Brain microvascular endothelial cell (primary cell): ENCODE measurements around the gene ATP13A3.

Experiments
- DNase-seq: peaks from one replicate; pipeline ENCODE4 v3.0.0-alpha.2; 2020
- H3K27ac ChIP-seq: fragments of 250-450 bp; sonication (Bioruptor Pico); 2 replicates; pipeline ENCODE4 v1.5.1; 2020; ENCODE audit warnings: mild to moderate bottlenecking, moderate library complexity
- H3K27me3 ChIP-seq: fragments of 250-450 bp; sonication (Bioruptor Pico); replicated peaks from 2 replicates; pipeline ENCODE4 v1.5.1; 2020; ENCODE audit warnings: mild to moderate bottlenecking
- H3K36me3 ChIP-seq: fragments of 250-450 bp; sonication (Bioruptor Pico); replicated peaks from 2 replicates; pipeline ENCODE4 v1.5.1; 2020; ENCODE audit warnings: mild to moderate bottlenecking
- H3K4me3 ChIP-seq: 2 replicates; pipeline ENCODE4 v1.5.1; 2011; ENCODE audit warnings: low read depth, mild to moderate bottlenecking, control low read depth, low read length, moderate library complexity
- CTCF ChIP-seq: IDR thresholded peaks from 2 replicates; pipeline ENCODE4 v1.5.1; 2011; ENCODE audit warnings: low read depth, mild to moderate bottlenecking, moderate library complexity, low read length, control low read depth, inconsistent platforms; ENCODE audit errors: missing control alignments
- in situ Hi-C: cut with HindIII; loops from 2 replicates; pipeline ENCODE4 v1.10.0; 2017; ENCODE audit warnings: low sequenced_read_pairs, low pct_ligation_motif_present

ATP13A3 gene

DNA sequence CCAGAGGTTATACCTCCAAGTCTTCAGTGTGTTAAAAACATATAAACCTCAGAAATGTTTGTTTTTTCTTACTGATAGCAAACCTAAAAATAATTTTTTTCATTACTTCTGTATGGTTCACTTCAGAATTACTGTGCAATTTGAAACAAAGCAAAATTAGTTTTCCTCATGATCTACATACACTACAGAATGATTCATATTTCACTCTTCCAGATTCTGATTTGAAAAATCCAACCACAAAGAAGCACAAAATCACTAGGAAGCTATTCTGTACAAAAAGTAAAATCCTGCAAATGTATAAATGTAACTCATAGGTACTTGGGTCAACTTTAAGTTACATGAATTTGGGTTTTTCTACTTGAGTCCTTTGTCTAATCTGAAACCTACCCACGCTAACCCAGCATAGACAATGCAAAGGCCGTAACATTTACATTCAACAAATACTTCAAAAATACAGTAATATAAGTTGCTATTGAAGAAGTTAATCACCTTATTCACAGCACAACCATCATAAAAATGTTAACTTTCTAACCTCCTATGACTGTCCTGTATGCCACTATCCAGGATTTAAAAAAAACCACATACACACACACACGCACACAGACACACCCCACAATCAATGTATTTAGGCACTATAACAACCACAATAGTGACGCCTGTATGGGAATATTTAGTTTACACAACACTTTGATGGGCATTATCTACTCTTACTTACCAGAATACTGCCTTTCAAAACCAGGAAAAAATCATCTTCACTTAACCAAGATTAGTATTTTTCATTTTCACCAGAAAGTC is 11.5 kb downstream of the ATP13A3 start:
- no peak overlapping the region for H3K4me3 ChIP-seq
- no peak overlapping the region for H3K27ac ChIP-seq
- no peak for TF ChIP-seq CTCF
- no peak for DNase-seq
- H3K36me3 ChIP-seq = peaks cover 19% of the 10 kb centered on the region
- in situ Hi-C loops = loop anchor here (25.0 kb wide), 1 partner anchor 112 kb away; no protein-coding TSS in a partner anchor
- no peaks in the 10 kb centered on the region for H3K27me3 ChIP-seq

GRCh38 chr3:194474675-194475074 is 12.1 kb downstream of the ATP13A3 start:
- TF ChIP-seq CTCF = no peak
- DNase-seq = no peak
- H3K4me3 ChIP-seq = no peak overlapping the region
- H3K27ac ChIP-seq = no peak overlapping the region
- no peaks in the 10 kb centered on the region for H3K27me3 ChIP-seq
- in situ Hi-C loops = loop anchor here (25.0 kb wide), 1 partner anchor 113 kb away; no protein-coding TSS in a partner anchor
- H3K36me3 ChIP-seq = peaks cover 19% of the 10 kb centered on the region

- peak; percentile 63 for DNase-seq
- Histone ChIP-seq H3K4me3 (no peak overlapping the region), H3K27me3 (no peaks in the 10 kb centered on the region), H3K27ac (no peak overlapping the region), H3K36me3 (peaks cover 6% of the 10 kb centered on the region)
- peak; percentile 83 for TF ChIP-seq CTCF
- in situ Hi-C loops = no loop called here
Observed at GRCh38 chr3:194472290-194472920, 14.4 kb downstream of the ATP13A3 start.

DNA sequence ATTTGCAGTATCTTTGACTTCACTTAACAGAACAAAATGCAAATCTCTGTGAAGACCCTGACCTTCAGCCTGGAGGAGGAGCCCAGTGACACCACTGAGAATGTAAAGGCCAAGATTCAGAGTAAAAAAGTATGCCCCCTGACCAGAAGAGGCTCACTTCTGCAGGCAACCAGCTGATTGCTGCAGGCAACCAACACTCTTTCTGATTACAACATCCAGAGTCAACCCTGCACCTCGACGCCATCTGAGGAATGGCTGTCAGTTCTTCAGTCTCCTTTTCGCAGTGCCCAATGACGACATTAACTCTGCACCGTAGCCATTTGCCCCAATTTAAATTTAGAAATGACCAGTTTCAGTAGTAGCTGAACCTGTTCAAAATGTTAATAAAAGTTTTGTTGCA is 14.9 kb downstream of the ATP13A3 start:
- TF ChIP-seq CTCF = no peak
- in situ Hi-C loops = no loop called here
- no peak overlapping the region for H3K27ac ChIP-seq
- no peaks in the 10 kb centered on the region for H3K27me3 ChIP-seq
- no peak overlapping the region for H3K4me3 ChIP-seq
- no peak for DNase-seq
- H3K36me3 ChIP-seq = peaks cover 2% of the 10 kb centered on the region

- no peaks in the 10 kb centered on the region for H3K27me3 ChIP-seq
- no peak overlapping the region for H3K27ac ChIP-seq
- H3K36me3 ChIP-seq = peaks cover under 1% of the 10 kb centered on the region
- no peak for TF ChIP-seq CTCF
- H3K4me3 ChIP-seq = no peak overlapping the region
- in situ Hi-C loops = no loop called here
- no peak for DNase-seq
Observed at GRCh38 chr3:194470615-194471014, 16.2 kb downstream of the ATP13A3 start.
